HCT116 (cell line): ENCODE measurements around the gene CBFA2T3. TPM values are rescaled to one million over a fixed set of nuclear protein-coding genes. Genes with fewer than 3 reads are reported as not detected.

Experiments
- ATAC-seq: fragments of 200-7000 bp; cut with Tn5 transposase; 2 replicates; pipeline ENCODE4 v1.9.1; 2020; ENCODE audit warnings: mild to moderate bottlenecking, moderate library complexity
- BruUV-seq: library from RNA; stranded (reverse); fragments of 400-500 nt; replicated peaks from 2 replicates; lab custom pipeline; 2021; lab: Mats Ljungman, UMichigan
- CTCF ChIA-PET: fragments of 300-600 bp; sonication (Branson Sonifier 250); formaldehyde crosslinking; loops from one replicate; lab custom pipeline; 2021; ENCODE audit warnings: antibody characterized with exemption; lab: Charles Lee
- POLR2A ChIA-PET: fragments of 300-600, 350-600 bp; sonication (Branson Sonifier 250); formaldehyde crosslinking; loops from one replicate; lab custom pipeline; 2021; ENCODE audit warnings: antibody characterized with exemption; lab: Charles Lee
- RAD21 ChIA-PET, 2 experiments: fragments of 300-600 bp; sonication (Branson Sonifier 250); formaldehyde crosslinking; loops; one replicate each; lab custom pipeline; 2023; ENCODE audit warnings: low total read pairs in 2 of 2; ENCODE audit not compliant: uncharacterized antibody in 2 of 2, unreplicated experiment in 2 of 2, low non-redundant PET in 1 of 2; lab: Charles Lee
- DNase-seq: peaks from one replicate; pipeline ENCODE4 v3.0.0-alpha.2; 2010; ENCODE audit warnings: low read depth, low spot score
- H2AFZ ChIP-seq: fragments of 200-600 bp; shearing (Covaris generic), sonication (generic); 2 replicates; pipeline ENCODE4 v1.6.1; 2017; ENCODE audit warnings: low read depth, mixed run types, mixed read lengths, antibody characterized with exemption, low read length; ENCODE audit not compliant: poor library complexity, severe bottlenecking
- H3K27ac ChIP-seq: 2 replicates; pipeline ENCODE4 v1.5.1; 2012; ENCODE audit warnings: low read depth, low read length
- H3K27me3 ChIP-seq: fragments of 200-600 bp; sonication (generic); 2 replicates; pipeline ENCODE4 v1.6.1; 2016; ENCODE audit warnings: mixed run types, low read length, mixed read lengths; ENCODE audit not compliant: insufficient read depth
- H3K36me3 ChIP-seq, 2 experiments: fragments of 200-500 bp in 1 of 2; fragments of 200-600 bp in 1 of 2; sonication (Bioruptor generic) in 1 of 2; sonication (generic) in 1 of 2; 2 replicates each; pipeline versions ENCODE4 v1.5.1 to v1.6.1; 2014 to 2016; ENCODE audit warnings: low read length in 2 of 2, inconsistent platforms in 1 of 2, mixed read lengths in 1 of 2, mixed run types in 1 of 2; ENCODE audit not compliant: insufficient read depth in 2 of 2, control insufficient read depth in 1 of 2
- H3K4me1 ChIP-seq, 2 experiments: fragments of 200-600 bp in 1 of 2; sonication (generic) in 1 of 2; 2 replicates each; pipeline versions ENCODE4 v1.5.1 to v1.6.1; 2012 to 2017; ENCODE audit warnings: low read length in 2 of 2, inconsistent platforms in 1 of 2, mild to moderate bottlenecking in 1 of 2, mixed read lengths in 1 of 2, mixed run types in 1 of 2, moderate library complexity in 1 of 2; ENCODE audit not compliant: insufficient read depth in 2 of 2, control insufficient read depth in 1 of 2
- H3K4me2 ChIP-seq: fragments of 200-600 bp; sonication (generic); 2 replicates; pipeline ENCODE4 v1.6.1; 2017; ENCODE audit warnings: mixed run types, low read length, mixed read lengths
- H3K4me3 ChIP-seq, 2 experiments: fragments of 200-600 bp in 1 of 2; sonication (generic) in 1 of 2; replicated peaks in 1 of 2; 2 replicates each; pipeline ENCODE4 v1.5.1; 2011 to 2016; ENCODE audit warnings: low read length in 2 of 2, control low read depth in 1 of 2, low read depth in 1 of 2, mild to moderate bottlenecking in 1 of 2, mixed read lengths in 1 of 2, mixed run types in 1 of 2
- H3K79me2 ChIP-seq: fragments of 200-600 bp; sonication (generic); 2 replicates; pipeline ENCODE4 v1.6.1; 2017; ENCODE audit warnings: mild to moderate bottlenecking, mixed run types, low read length, moderate library complexity, mixed read lengths; ENCODE audit not compliant: insufficient read depth
- H3K9ac ChIP-seq: fragments of 200-600 bp; sonication (generic); 2 replicates; pipeline ENCODE4 v1.6.1; 2016; ENCODE audit warnings: low read length, mixed read lengths
- H3K9me2 ChIP-seq: fragments of 200-600 bp; sonication (generic), shearing (Covaris generic); 2 replicates; pipeline ENCODE4 v1.6.1; 2017; ENCODE audit warnings: mixed run types, mild to moderate bottlenecking, moderate library complexity; ENCODE audit not compliant: insufficient read depth
- H3K9me3 ChIP-seq, 2 experiments: fragments of 200-500 bp in 1 of 2; fragments of 200-600 bp in 1 of 2; sonication (Bioruptor generic) in 1 of 2; sonication (generic) in 1 of 2; 2 replicates each; pipeline ENCODE4 v1.6.1; 2014 to 2017; ENCODE audit warnings: low read length in 2 of 2, mixed read lengths in 2 of 2, inconsistent platforms in 1 of 2, low read depth in 1 of 2, mild to moderate bottlenecking in 1 of 2, mixed run types in 1 of 2, moderate library complexity in 1 of 2; ENCODE audit not compliant: control insufficient read depth in 1 of 2, insufficient read depth in 1 of 2
- H4K20me1 ChIP-seq: fragments of 200-600 bp; sonication (generic), shearing (Covaris generic); 2 replicates; pipeline ENCODE4 v1.6.1; 2017; ENCODE audit warnings: mixed run types, mild to moderate bottlenecking, moderate library complexity; ENCODE audit not compliant: insufficient read depth
- CEBPB ChIP-seq: IDR thresholded peaks from 2 replicates; pipeline ENCODE4 v1.6.1; 2012; ENCODE audit warnings: low read depth
- CTCF ChIP-seq, 3 experiments: fragments of 200-600 bp in 1 of 3; sonication (generic) in 1 of 3; IDR thresholded peaks in 2 of 3; conservative IDR thresholded peaks in 1 of 3; 2 replicates each; pipeline ENCODE4 v1.5.1; 2012 to 2017; ENCODE audit warnings: low read depth in 2 of 3, low read length in 2 of 3, antibody characterized with exemption in 1 of 3, borderline replicate concordance in 1 of 3, control low read depth in 1 of 3, mild to moderate bottlenecking in 1 of 3, mixed read lengths in 1 of 3, mixed run types in 1 of 3, moderate library complexity in 1 of 3; ENCODE audit not compliant: insufficient read depth in 1 of 3
- EGR1 ChIP-seq: IDR thresholded peaks from 2 replicates; pipeline ENCODE4 v1.6.1; 2012; ENCODE audit warnings: low read depth
- ELF1 ChIP-seq: IDR thresholded peaks from 2 replicates; pipeline ENCODE4 v1.6.1; 2012; ENCODE audit warnings: low read depth, borderline replicate concordance
- EZH2 ChIP-seq: fragments of 200-600 bp; sonication (generic); IDR thresholded peaks from 2 replicates; pipeline ENCODE4 v1.6.1; 2017; ENCODE audit warnings: antibody characterized with exemption, mixed run types
- FOSL1 ChIP-seq: IDR thresholded peaks from 2 replicates; pipeline ENCODE4 v1.6.1; 2012; ENCODE audit warnings: low read depth
- JUND ChIP-seq: IDR thresholded peaks from 2 replicates; pipeline ENCODE4 v1.6.1; 2012
- POLR2AphosphoS5 ChIP-seq: IDR thresholded peaks from 2 replicates; pipeline ENCODE4 v1.6.1; 2011; ENCODE audit warnings: mild to moderate bottlenecking, low read depth, low read length, moderate library complexity
- RAD21 ChIP-seq: IDR thresholded peaks from 2 replicates; pipeline ENCODE4 v1.6.1; 2012; ENCODE audit warnings: low read depth, mild to moderate bottlenecking
- SP1 ChIP-seq: IDR thresholded peaks from 2 replicates; pipeline ENCODE4 v1.6.1; 2012; ENCODE audit warnings: low read depth
- SRF ChIP-seq: IDR thresholded peaks from 2 replicates; pipeline ENCODE4 v1.6.1; 2012; ENCODE audit warnings: low read depth
- TCF7L2 ChIP-seq: IDR thresholded peaks from 2 replicates; pipeline ENCODE4 v1.7.0; 2011; ENCODE audit warnings: borderline replicate concordance, inconsistent platforms; ENCODE audit not compliant: insufficient read depth, insufficient read length; ENCODE audit errors: extremely low read depth
- ZBTB33 ChIP-seq: IDR thresholded peaks from 2 replicates; pipeline ENCODE4 v1.6.1; 2011; ENCODE audit warnings: mild to moderate bottlenecking, low read length, moderate library complexity; ENCODE audit not compliant: insufficient replicate concordance; ENCODE audit errors: extremely low read depth
- intact Hi-C: fragments of 100-400 bp; cut with micrococcal nuclease; formaldehyde crosslinking; loops from 2 replicates; pipeline ENCODE4 v1.10.0; 2022
- total RNA-seq: library from RNA; stranded (reverse); gene quantifications from one replicate; pipeline ENCODE4 v1.2.1, GENCODE V29; 2021; ENCODE audit not compliant: unreplicated experiment

Gene CBFA2T3
- total RNA-seq, 1 experiment from 2014 or later, result 19.1 TPM

GRCh38 chr16:88878967-88879787, 97.8 kb downstream of the CBFA2T3 start:
- ChIA-PET CTCF (no interaction called here), POLR2A (no interaction called here), RAD21 (no interaction called here)
- BruUV-seq, result no TSS peak
- ATAC-seq (no peak), DNase-seq (no peak)
- no peak for TF ChIP-seq ELF1
- TF ChIP-seq SRF, result no peak
- TF ChIP-seq CTCF (IDR thresholded peaks at IDR 0.05 in 2 of 3, conservative IDR thresholded peaks at IDR 0.05 in 1 of 3; ENCODE audit: borderline replicate concordance in 1 of 3, insufficient read depth in 1 of 3, low read depth in 2 of 3, low read length in 2 of 3), result no peak
- TF ChIP-seq FOSL1, result no peak
- no peak for TF ChIP-seq RAD21
- no peak for TF ChIP-seq POLR2AphosphoS5
- TF ChIP-seq SP1, result no peak
- no peaks in the 10 kb centered on the region for H3K79me2 ChIP-seq
- H3K36me3 ChIP-seq, result no peaks in the 10 kb centered on the region
- H3K27me3 ChIP-seq, result no peaks in the 10 kb centered on the region
- no peaks in the 10 kb centered on the region for H3K9me3 ChIP-seq
- no peak overlapping the region; the same call in 1 of the 2 replicates for H3K27ac ChIP-seq
- no peak overlapping the region for H3K4me3 ChIP-seq
- no peaks in the 10 kb centered on the region for H4K20me1 ChIP-seq
- peaks cover 7 to 11% of the 10 kb centered on the region in 2 experiments; a peak in 3 of 4 replicates for H3K4me1 ChIP-seq
- no peak overlapping the region for H3K9ac ChIP-seq
- no peak overlapping the region for H2AFZ ChIP-seq
- no peak overlapping the region for H3K4me2 ChIP-seq
- H3K9me2 ChIP-seq, result no peaks in the 10 kb centered on the region
- intact Hi-C loops, result no loop called here

GRCh38 chr16:88878356-88878755, 98.7 kb downstream of the CBFA2T3 start:
- no peak overlapping the region for H3K4me2 ChIP-seq
- POLR2A ChIA-PET, result no interaction called here
- no peak overlapping the region; the same call in 1 of the 2 replicates for H3K27ac ChIP-seq
- H4K20me1 ChIP-seq, result no peaks in the 10 kb centered on the region
- BruUV-seq, result no TSS peak
- RAD21 ChIA-PET, result no interaction called here
- no peaks in the 10 kb centered on the region for H3K9me3 ChIP-seq
- H3K36me3 ChIP-seq, result no peaks in the 10 kb centered on the region
- ATAC-seq, result no peak
- H3K9me2 ChIP-seq, result no peaks in the 10 kb centered on the region
- H3K4me3 ChIP-seq, result no peak overlapping the region
- CTCF ChIA-PET, result no interaction called here
- H3K27me3 ChIP-seq, result no peaks in the 10 kb centered on the region
- no peak overlapping the region for H2AFZ ChIP-seq
- no peak overlapping the region for H3K9ac ChIP-seq
- H3K4me1 ChIP-seq, result peaks cover 7 to 11% of the 10 kb centered on the region in 2 experiments; a peak in 3 of 4 replicates
- H3K79me2 ChIP-seq, result no peaks in the 10 kb centered on the region
- no peak for DNase-seq
- intact Hi-C loops, result no loop called here
- TF ChIP-seq EZH2, result no peak
- no peak for TF ChIP-seq ZBTB33
- no peak for TF ChIP-seq EGR1
- TF ChIP-seq CEBPB, result no peak
- TF ChIP-seq JUND, result no peak
- TF ChIP-seq CTCF (IDR thresholded peaks at IDR 0.05 in 2 of 3, conservative IDR thresholded peaks at IDR 0.05 in 1 of 3; ENCODE audit: borderline replicate concordance in 1 of 3, insufficient read depth in 1 of 3, low read depth in 2 of 3, low read length in 2 of 3), result no peak
- TF ChIP-seq TCF7L2, result no peak
- no peak for TF ChIP-seq POLR2AphosphoS5
